ENCODE data around the gene PECR.
A peak's percentile ranks its signal among the peaks of the same experiment; 100 is the strongest.

PECR gene

GRCh38 chr2:216073773-216074172 is 7.8 kb downstream of the PECR start:
- no peak for TF ChIP-seq CTCF (IDR thresholded peaks at IDR 0.05; ENCODE audit: insufficient read depth, low read depth, low read length, missing control alignments)
- DNase-seq (ENCODE audit: low read depth), result no peak
- H3K4me3 ChIP-seq (ENCODE audit: low read length), result no peak overlapping the region

GRCh38 chr2:216072473-216072872 is 9.1 kb downstream of the PECR start:
- DNase-seq (ENCODE audit: low read depth), result no peak
- TF ChIP-seq CTCF (IDR thresholded peaks at IDR 0.05; ENCODE audit: insufficient read depth, low read depth, low read length, missing control alignments), result no peak
- no peak overlapping the region for H3K4me3 ChIP-seq (ENCODE audit: low read length)

GRCh38 chr2:216071111-216071851 is 10.3 kb downstream of the PECR start:
- no peak overlapping the region for H3K4me3 ChIP-seq (ENCODE audit: low read length)
- no peak for DNase-seq (ENCODE audit: low read depth)
- no peak for TF ChIP-seq CTCF (IDR thresholded peaks at IDR 0.05; ENCODE audit: insufficient read depth, low read depth, low read length, missing control alignments)

GRCh38 chr2:216070195-216070594 is 11.4 kb downstream of the PECR start:
- no peak for TF ChIP-seq CTCF (IDR thresholded peaks at IDR 0.05; ENCODE audit: insufficient read depth, low read depth, low read length, missing control alignments)
- no peak overlapping the region for H3K4me3 ChIP-seq (ENCODE audit: low read length)

GRCh38 chr2:216069028-216069427 is 12.6 kb downstream of the PECR start:
- DNase-seq (ENCODE audit: low read depth), result no peak
- TF ChIP-seq CTCF (IDR thresholded peaks at IDR 0.05; ENCODE audit: insufficient read depth, low read depth, low read length, missing control alignments), result no peak
- no peak overlapping the region for H3K4me3 ChIP-seq (ENCODE audit: low read length)

More at GRCh38 chr2:216070195-216070594, 11.4 kb downstream of the PECR start:
- DNase-seq (ENCODE audit: low read depth), result no peak

- no peak for TF ChIP-seq CTCF (IDR thresholded peaks at IDR 0.05; ENCODE audit: insufficient read depth, low read depth, low read length, missing control alignments)
- no peak overlapping the region for H3K4me3 ChIP-seq (ENCODE audit: low read length)
- DNase-seq (ENCODE audit: low read depth), result peak; percentile 29
Measured at GRCh38 chr2:216066230-216066629, 15.4 kb downstream of the PECR start.

- TF ChIP-seq CTCF (IDR thresholded peaks at IDR 0.05; ENCODE audit: insufficient read depth, low read depth, low read length, missing control alignments), result no peak
- DNase-seq (ENCODE audit: low read depth), result no peak
- no peak overlapping the region for H3K4me3 ChIP-seq (ENCODE audit: low read length)
Measured at GRCh38 chr2:216064665-216065064, 16.9 kb downstream of the PECR start.

All from epithelial cell of esophagus (primary cell).